Transverse colon (tissue), 3 donors: ENCODE measurements around the gene SGPP1.

Experiments
- CTCF ChIP-seq, 5 experiments: fragments of 200-600 bp in 3 of 5; fragments of 450-650 bp in 2 of 5; sonication (generic) in 3 of 5; IDR thresholded peaks; 1 replicate in 2 of 5; 2 replicates in 3 of 5; pipeline ENCODE4 v1.5.1; 2016 to 2017; ENCODE audit warnings: antibody characterized with exemption in 5 of 5, inconsistent platforms in 3 of 5, mild to moderate bottlenecking in 2 of 5, moderate library complexity in 1 of 5
- POLR2A ChIP-seq: fragments of 450-650 bp; IDR thresholded peaks from one replicate; pipeline ENCODE4 v1.6.1; 2016; ENCODE audit warnings: antibody characterized with exemption, mild to moderate bottlenecking, moderate library complexity

DNA sequence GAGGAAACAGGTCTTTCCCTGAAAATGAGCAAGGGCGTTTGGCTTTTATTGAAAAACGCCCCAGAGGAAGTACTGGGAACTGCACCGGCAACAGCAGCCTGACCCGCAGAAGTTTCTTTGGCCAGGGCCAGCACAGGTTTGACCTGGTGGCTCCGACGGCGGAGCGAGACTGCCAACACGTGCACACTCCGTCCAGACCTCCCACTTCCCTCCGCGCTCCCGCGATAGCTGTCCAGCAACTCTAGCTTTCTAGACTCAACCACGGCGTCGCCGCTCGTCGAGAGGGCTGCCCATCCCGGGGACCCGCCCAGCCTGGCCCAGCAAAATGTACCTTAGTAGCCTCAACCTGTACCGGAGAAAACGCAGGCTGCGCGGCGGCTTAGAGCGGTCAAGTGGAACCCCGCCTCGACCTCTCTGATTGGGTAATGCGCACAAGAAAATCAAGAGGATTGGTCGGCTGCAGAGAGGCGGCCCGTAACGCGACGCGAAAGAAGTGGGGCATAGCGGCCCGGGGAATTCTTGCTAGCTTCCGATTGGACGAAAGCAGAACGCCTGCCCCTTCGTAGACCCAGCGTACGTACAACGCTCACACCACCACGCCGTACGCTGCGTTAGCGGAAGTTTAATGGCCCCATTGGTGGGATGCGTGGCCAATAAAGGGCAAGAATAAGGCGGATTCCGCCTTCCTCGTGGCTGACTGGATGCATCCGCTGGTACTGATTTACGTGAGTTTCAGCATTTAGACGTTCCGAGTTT is 86.2 kb downstream of the SGPP1 start, which contains the start of gene WDR89:
- TF ChIP-seq POLR2A (peak; percentile 73), CTCF (IDR thresholded peaks at IDR 0.05) (peak; percentile 83 to 97 (median 88))
